GM12878 (cell line): ENCODE data around the gene SOBP. TPM values are rescaled to one million over a fixed set of nuclear protein-coding genes. Genes with fewer than 3 reads are reported as not detected.

Source experiments
- ATAC-seq: fragments of 200-7000 bp; cut with Tn5 transposase; 3 replicates; pipeline ENCODE4 v1.9.1; 2020; ENCODE audit warnings: mild to moderate bottlenecking, moderate library complexity
- BruUV-seq: library from RNA; stranded (reverse); fragments of 400-500 nt; replicated peaks from 2 replicates; lab custom pipeline; 2021; lab: Mats Ljungman, UMichigan
- CTCF ChIA-PET: fragments of 300-600 bp; sonication (Branson Sonifier 250); formaldehyde crosslinking; extraction: SDS; loops from one replicate; lab custom pipeline; 2021; ENCODE audit warnings: inconsistent platforms; lab: Yijun Ruan, JAX
- POLR2A ChIA-PET: fragments of 350-600 bp; formaldehyde crosslinking; extraction: SDS; loops from one replicate; lab custom pipeline; 2021; ENCODE audit warnings: inconsistent platforms; lab: Charles Lee
- RAD21 ChIA-PET: fragments of 300-600 bp; sonication (Branson Sonifier 250); formaldehyde crosslinking; loops from one replicate; lab custom pipeline; 2023; ENCODE audit warnings: antibody characterized with exemption; ENCODE audit not compliant: unreplicated experiment; lab: Charles Lee
- SMC1A ChIA-PET: fragments of 300-600 bp; sonication (Branson Sonifier 250); formaldehyde crosslinking; loops from one replicate; lab custom pipeline; 2023; ENCODE audit not compliant: unreplicated experiment, uncharacterized antibody; lab: Charles Lee
- DNase-seq: peaks from one replicate; pipeline ENCODE4 v3.0.0-alpha.2; 2011; ENCODE audit warnings: low read depth, low spot score
- FAIRE-seq: peaks from 3 replicates; lab custom pipeline; 2011; peaks lifted over from hg19 to GRCh38; lab: Jason Lieb, UNC
- H2AFZ ChIP-seq: 2 replicates; pipeline ENCODE4 v1.6.0; 2011; ENCODE audit warnings: low read depth, low read length, control low read depth; ENCODE audit not compliant: control insufficient read depth
- H3K27ac ChIP-seq: 2 replicates; pipeline ENCODE4 v1.5.1; 2011; ENCODE audit warnings: control low read depth; ENCODE audit not compliant: control insufficient read depth, insufficient read depth
- H3K27me3 ChIP-seq, 2 experiments: replicated peaks in 1 of 2; 2 replicates each; pipeline versions ENCODE4 v1.6.0 to v1.6.1; 2011; ENCODE audit warnings: low read length in 1 of 2; ENCODE audit not compliant: control insufficient read depth in 2 of 2, insufficient read depth in 2 of 2
- H3K36me3 ChIP-seq, 2 experiments: 2 replicates each; pipeline ENCODE4 v1.5.1; 2011; ENCODE audit warnings: low read length in 1 of 2; ENCODE audit not compliant: control insufficient read depth in 2 of 2, insufficient read depth in 2 of 2
- H3K4me1 ChIP-seq: 2 replicates; pipeline ENCODE4 v1.6.1; 2011; ENCODE audit warnings: mild to moderate bottlenecking, low read length, moderate library complexity, mixed read lengths; ENCODE audit not compliant: control insufficient read depth, insufficient read depth
- H3K4me2 ChIP-seq: 2 replicates; pipeline ENCODE4 v1.6.0; 2011; ENCODE audit warnings: control low read depth; ENCODE audit not compliant: control insufficient read depth, insufficient read depth
- H3K4me3 ChIP-seq: fragments of 200-600 bp; sonication (generic); 2 replicates; pipeline ENCODE4 v1.5.1; 2016
- H3K79me2 ChIP-seq: 2 replicates; pipeline ENCODE4 v1.6.0; 2011; ENCODE audit warnings: low read length; ENCODE audit not compliant: control insufficient read depth, insufficient read depth
- H3K9ac ChIP-seq: 2 replicates; pipeline ENCODE4 v1.8.0; 2011; ENCODE audit warnings: low read length, control low read depth, mixed read lengths; ENCODE audit not compliant: control insufficient read depth, insufficient read depth
- H3K9me3 ChIP-seq: replicated peaks from 3 replicates; pipeline ENCODE4 v1.5.1; 2011; ENCODE audit warnings: mild to moderate bottlenecking, low read length; ENCODE audit not compliant: control insufficient read depth, insufficient read depth
- H4K20me1 ChIP-seq: 2 replicates; pipeline ENCODE4 v1.6.0; 2011; ENCODE audit not compliant: control insufficient read depth, insufficient read depth
- CBFB ChIP-seq: IDR thresholded peaks from 2 replicates; pipeline ENCODE4 v1.6.1; 2016; ENCODE audit warnings: antibody characterized with exemption, low read depth
- GABPA ChIP-seq: IDR thresholded peaks from 2 replicates; pipeline ENCODE4 v1.6.1; 2014; ENCODE audit warnings: antibody characterized with exemption, low read depth, mild to moderate bottlenecking, inconsistent platforms
- HDAC2 ChIP-seq: fragments of 200-600 bp; sonication (generic); IDR thresholded peaks from 2 replicates; pipeline ENCODE4 v1.6.1; 2017
- IRF4 ChIP-seq: IDR thresholded peaks from 2 replicates; pipeline ENCODE4 v1.6.1; 2011; ENCODE audit warnings: low read depth, low read length
- KLF5 ChIP-seq: fragments of 450-650 bp; IDR thresholded peaks from 2 replicates; pipeline ENCODE4 v1.6.1; 2014; ENCODE audit warnings: mild to moderate bottlenecking; ENCODE audit not compliant: partially characterized antibody
- MTA2 ChIP-seq: fragments of 450-650 bp; IDR thresholded peaks from 2 replicates; pipeline ENCODE4 v1.6.1; 2016; ENCODE audit warnings: low read depth, mild to moderate bottlenecking, moderate library complexity
- NR2C1 ChIP-seq: fragments of 450-650 bp; IDR thresholded peaks from 2 replicates; pipeline ENCODE4 v1.6.1; 2017; ENCODE audit warnings: antibody characterized with exemption, mild to moderate bottlenecking, moderate library complexity
- NRF1 ChIP-seq: conservative IDR thresholded peaks from 2 replicates; pipeline ENCODE4 v1.6.1; 2011; ENCODE audit warnings: mild to moderate bottlenecking, low read depth, low read length, improper control_type of control experiment
- RAD51 ChIP-seq: fragments of 450-650 bp; IDR thresholded peaks from 2 replicates; pipeline ENCODE4 v1.6.1; 2016; ENCODE audit warnings: moderate library complexity, mild to moderate bottlenecking, inconsistent platforms
- RCOR1 ChIP-seq: conservative IDR thresholded peaks from 2 replicates; pipeline ENCODE4 v1.6.1; 2012; ENCODE audit warnings: low read depth, low read length, improper control_type of control experiment
- SP1 ChIP-seq: IDR thresholded peaks from one replicate; pipeline ENCODE4 v1.6.1; 2011; ENCODE audit warnings: low read depth, low read length
- SPI1 ChIP-seq: IDR thresholded peaks from 2 replicates; pipeline ENCODE4 v1.6.1; 2011; ENCODE audit warnings: low read depth, mild to moderate bottlenecking, low read length, moderate library complexity, borderline replicate concordance; ENCODE audit not compliant: insufficient read depth
- TCF3 ChIP-seq: IDR thresholded peaks from 2 replicates; pipeline ENCODE4 v1.6.1; 2012; ENCODE audit warnings: low read depth, mild to moderate bottlenecking, low read length, borderline replicate concordance; ENCODE audit not compliant: insufficient read depth
- ZNF24 ChIP-seq: fragments of 450-650 bp; IDR thresholded peaks from 2 replicates; pipeline ENCODE4 v1.6.1; 2017; ENCODE audit warnings: antibody characterized with exemption, mild to moderate bottlenecking
- WGBS: methylation state at CpG from one replicate; pipeline ENCODE4 v1.1.6; 2016; ENCODE audit warnings: low lambda C conversion rate; ENCODE audit not compliant: insufficient replicate concordance, insufficient coverage; ENCODE audit errors: missing lambda C conversion rate; 5-methylcytosine and 5-hydroxymethylcytosine counted together
- in situ Hi-C: fragments of 300-500 bp; cut with MboI; formaldehyde crosslinking; loops from 9 replicates; pipeline ENCODE4 v1.14.3; 2018; ENCODE audit warnings: mixed read lengths
- intact Hi-C: fragments of 100-400 bp; cut with micrococcal nuclease; formaldehyde crosslinking; loops from one replicate; pipeline ENCODE4 v1.14.2; 2022; ENCODE audit not compliant: unreplicated experiment
- polyA plus RNA-seq, 11 experiments: library from polyadenylated mRNA; depleted of rRNA in 4 of 11; unstranded in 6 of 11; stranded (reverse) in 5 of 11; fragments of >200 nt; fragmentation: Nextera tagmentation in 4 of 11; fragmentation: Illumina TruSeq in 1 of 11; extraction: Ambion mirVana in 4 of 11; extraction: Trizol in 1 of 11; gene quantifications; 1 replicate in 1 of 11; 2 replicates in 10 of 11; pipeline versions ENCODE4 v1.2.1 to v1.2.3, GENCODE V29; 2011 to 2016; ENCODE audit warnings: inconsistent platforms in 2 of 11, missing spikeins in 2 of 11, low read depth in 1 of 11
- total RNA-seq, 4 experiments: library from RNA; depleted of rRNA in 3 of 4; stranded (reverse); fragments of >200 nt in 3 of 4; fragmentation: Illumina TruSeq in 1 of 4; extraction: Trizol in 1 of 4; gene quantifications; 2 replicates each; pipeline versions ENCODE4 v1.2.1 to v1.2.3, GENCODE V29; 2013 to 2021
- TF ChIP-seq, protein P1 (sequence below): IDR thresholded peaks from 2 replicates; pipeline ENCODE4 v1.6.1; 2011; ENCODE audit warnings: borderline replicate concordance, low read depth, mild to moderate bottlenecking, moderate library complexity, mixed read lengths, low read length; ENCODE audit not compliant: insufficient read depth; ENCODE audit errors: extremely low read length

The SOBP gene
- total and polyA plus RNA-seq, 10 of the 15 experiments (the other 5 are each of a cell fraction or from before 2014, with no cell fraction given) = 0.49 to 1.9 (median 0.78) TPM

DNA sequence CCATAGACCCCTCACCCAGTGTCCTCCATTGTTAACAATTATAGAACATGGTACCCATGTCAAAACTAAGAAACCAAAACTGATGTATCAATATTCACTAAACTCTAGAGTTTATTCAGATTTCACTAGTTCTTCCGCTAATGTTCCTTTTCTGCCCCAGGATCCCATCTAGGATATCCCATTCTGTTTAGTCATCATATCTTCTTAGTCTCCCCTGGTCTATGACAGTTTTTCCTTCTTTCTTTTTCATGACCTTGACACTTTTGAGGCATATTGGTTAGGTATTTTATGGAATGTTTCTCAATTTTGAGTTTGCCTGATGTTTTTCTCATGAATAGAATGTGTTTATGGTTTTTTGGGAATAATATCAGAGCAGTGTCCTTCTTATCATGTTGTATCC, 187.5 kb downstream of the SOBP start:
- intact Hi-C loops (loop anchor here (5.0 to 10.0 kb wide), 2 partner anchors 190 to 847 kb away; no protein-coding TSS in a partner anchor), in situ Hi-C loops (no loop called here)
- no peaks in the 10 kb centered on the region for H3K79me2 ChIP-seq
- H3K27me3 ChIP-seq = no peaks in the 10 kb centered on the region
- ChIA-PET POLR2A (interaction anchor here (0.6 kb wide), 1 partner anchor 618 kb away, joined by 3 read pairs; no protein-coding TSS in a partner anchor), SMC1A (interaction anchor here (0.9 to 3.7 kb wide), 4 partner anchors 21 to 190 kb away, joined by 3 to 30 read pairs (median 4); no protein-coding TSS in a partner anchor)
- H3K36me3 ChIP-seq = no peaks in the 10 kb centered on the region
- H4K20me1 ChIP-seq = no peaks in the 10 kb centered on the region
- H3K4me2 ChIP-seq = no peak overlapping the region
- H3K4me1 ChIP-seq = peaks cover 4% of the 10 kb centered on the region
- no peak overlapping the region for H3K27ac ChIP-seq
- WGBS = 88% methylated on average over 1 of the region's 1 CpG
- no peaks in the 10 kb centered on the region for H3K9me3 ChIP-seq
- H2AFZ ChIP-seq = no peak overlapping the region
- BruUV-seq = no TSS peak
- FAIRE-seq = no peak
- no peak for TF ChIP-seq CBFB
- TF ChIP-seq RAD51 = no peak
- no peak for TF ChIP-seq HDAC2
- TF ChIP-seq RCOR1 = no peak
- TF ChIP-seq KLF5 = no peak
- no peak for TF ChIP-seq GABPA
- TF ChIP-seq, protein P1, sequence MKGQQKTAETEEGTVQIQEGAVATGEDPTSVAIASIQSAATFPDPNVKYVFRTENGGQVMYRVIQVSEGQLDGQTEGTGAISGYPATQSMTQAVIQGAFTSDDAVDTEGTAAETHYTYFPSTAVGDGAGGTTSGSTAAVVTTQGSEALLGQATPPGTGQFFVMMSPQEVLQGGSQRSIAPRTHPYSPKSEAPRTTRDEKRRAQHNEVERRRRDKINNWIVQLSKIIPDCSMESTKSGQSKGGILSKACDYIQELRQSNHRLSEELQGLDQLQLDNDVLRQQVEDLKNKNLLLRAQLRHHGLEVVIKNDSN = no peak
- TF ChIP-seq MTA2 = no peak
- TF ChIP-seq SPI1 = no peak
- TF ChIP-seq NR2C1 = no peak
- TF ChIP-seq SP1 = no peak
- TF ChIP-seq ZNF24 = no peak
- no peak for TF ChIP-seq NRF1
- no peak for TF ChIP-seq IRF4
- TF ChIP-seq TCF3 = no peak
- TF ChIP-seq, all 136 proteins: peak for 0
- H3K4me3 ChIP-seq = no peak overlapping the region
- no peak for ATAC-seq
- H3K9ac ChIP-seq = no peak overlapping the region
- DNase-seq = no peak
- ChIA-PET RAD21 (interaction anchor here (5.1 kb wide), 1 partner anchor 170 kb away, joined by 27 read pairs; no protein-coding TSS in a partner anchor), CTCF (interaction anchor here (4.3 kb wide), 1 partner anchor 171 kb away, joined by 47 read pairs; no protein-coding TSS in a partner anchor)
